HEK293 (cell line): ENCODE data around the gene ACSS1.

Experiments
- BCL11A ChIP-seq: fragments of 450-650 bp; formaldehyde crosslinking; IDR thresholded peaks from 2 replicates; pipeline ENCODE4 v1.5.1; 2016; ENCODE audit warnings: low read depth, missing biosample characterization, missing genetic modification characterization
- HOXA7 ChIP-seq: sonication (generic); formaldehyde crosslinking; IDR thresholded peaks from 2 replicates; pipeline ENCODE4 v1.8.1; 2022; ENCODE audit warnings: missing genetic modification reagents, borderline replicate concordance
- IKZF3 ChIP-seq: fragments of 450-650 bp; IDR thresholded peaks from 2 replicates; pipeline ENCODE4 v1.5.0; 2018; ENCODE audit warnings: missing biosample characterization, mild to moderate bottlenecking, missing genetic modification characterization, moderate library complexity
- PRDM1 ChIP-seq: fragments of 450-650 bp; formaldehyde crosslinking; IDR thresholded peaks from 2 replicates; pipeline ENCODE4; 2016; ENCODE audit warnings: missing biosample characterization, missing genetic modification characterization
- TCF7L2 ChIP-seq: IDR thresholded peaks from 2 replicates; pipeline ENCODE4 v1.6.1; 2011; ENCODE audit warnings: low read depth, mild to moderate bottlenecking, inconsistent platforms, low read length, moderate library complexity, borderline replicate concordance
- ZBTB17 ChIP-seq: fragments of 450-650 bp; formaldehyde crosslinking; IDR thresholded peaks from 2 replicates; pipeline ENCODE4 v1.5.1; 2016; ENCODE audit warnings: missing biosample characterization, missing genetic modification characterization
- ZBTB20 ChIP-seq: fragments of 450-650 bp; formaldehyde crosslinking; IDR thresholded peaks from 2 replicates; pipeline ENCODE4 v1.5.1; 2016; ENCODE audit warnings: missing biosample characterization, missing genetic modification characterization
- ZEB2 ChIP-seq: fragments of 450-650 bp; formaldehyde crosslinking; IDR thresholded peaks from 2 replicates; pipeline ENCODE4 v1.5.1; 2016; ENCODE audit warnings: missing biosample characterization, missing genetic modification characterization
- ZNF146 ChIP-seq: fragments of 450-650 bp; formaldehyde crosslinking; IDR thresholded peaks from 2 replicates; pipeline ENCODE4 v1.5.1; 2016; ENCODE audit warnings: missing biosample characterization, missing genetic modification characterization
- ZNF23 ChIP-seq: fragments of 450-650 bp; formaldehyde crosslinking; IDR thresholded peaks from 2 replicates; pipeline ENCODE4 v1.5.1; 2016; ENCODE audit warnings: missing biosample characterization, missing genetic modification characterization, borderline replicate concordance
- ZNF239 ChIP-seq: fragments of 450-650 bp; formaldehyde crosslinking; IDR thresholded peaks from 2 replicates; pipeline ENCODE4 v1.5.1; 2016; ENCODE audit warnings: missing biosample characterization, missing genetic modification characterization
- ZNF292 ChIP-seq: fragments of 450-650 bp; formaldehyde crosslinking; IDR thresholded peaks from 2 replicates; pipeline ENCODE4 v1.5.1; 2016; ENCODE audit warnings: low read depth, missing biosample characterization, missing genetic modification characterization, borderline replicate concordance
- ZNF354C ChIP-seq: fragments of 450-650 bp; formaldehyde crosslinking; IDR thresholded peaks from 2 replicates; pipeline ENCODE4 v1.5.1; 2016; ENCODE audit warnings: missing biosample characterization, missing genetic modification characterization, low read depth, borderline replicate concordance
- ZNF366 ChIP-seq: fragments of 450-650 bp; formaldehyde crosslinking; conservative IDR thresholded peaks from 2 replicates; pipeline ENCODE4 v1.5.1; 2016; ENCODE audit warnings: missing biosample characterization, missing genetic modification characterization
- ZNF426 ChIP-seq: fragments of 450-650 bp; formaldehyde crosslinking; IDR thresholded peaks from 2 replicates; pipeline ENCODE4 v1.5.1; 2017; ENCODE audit warnings: missing biosample characterization, missing genetic modification characterization, mild to moderate bottlenecking, inconsistent platforms, moderate library complexity
- ZNF473 ChIP-seq: fragments of 450-650 bp; formaldehyde crosslinking; IDR thresholded peaks from 2 replicates; pipeline ENCODE4 v1.5.1; 2017; ENCODE audit warnings: missing biosample characterization, missing genetic modification characterization
- ZNF501 ChIP-seq: fragments of 450-650 bp; formaldehyde crosslinking; IDR thresholded peaks from 2 replicates; pipeline ENCODE4 v1.5.1; 2016; ENCODE audit warnings: missing biosample characterization, missing genetic modification characterization
- ZNF510 ChIP-seq: fragments of 450-650 bp; formaldehyde crosslinking; IDR thresholded peaks from 2 replicates; pipeline ENCODE4 v1.5.1; 2018; ENCODE audit warnings: mild to moderate bottlenecking, missing genetic modification characterization, missing biosample characterization; ENCODE audit not compliant: insufficient replicate concordance
- ZNF529 ChIP-seq: fragments of 450-650 bp; formaldehyde crosslinking; IDR thresholded peaks from 2 replicates; pipeline ENCODE4 v1.5.1; 2017; ENCODE audit warnings: missing genetic modification characterization, missing biosample characterization; ENCODE audit not compliant: insufficient replicate concordance
- ZNF530 ChIP-seq: fragments of 450-650 bp; formaldehyde crosslinking; IDR thresholded peaks from 2 replicates; pipeline ENCODE4 v1.5.1; 2016; ENCODE audit warnings: low read depth, missing biosample characterization, missing genetic modification characterization
- ZNF560 ChIP-seq: fragments of 450-650 bp; formaldehyde crosslinking; IDR thresholded peaks from 2 replicates; pipeline ENCODE4 v1.5.1; 2017; ENCODE audit warnings: missing biosample characterization, missing genetic modification characterization, borderline replicate concordance
- ZNF600 ChIP-seq: fragments of 450-650 bp; formaldehyde crosslinking; IDR thresholded peaks from 2 replicates; pipeline ENCODE4 v1.5.1; 2016; ENCODE audit warnings: missing biosample characterization, missing genetic modification characterization
- ZNF677 ChIP-seq: fragments of 450-650 bp; IDR thresholded peaks from 2 replicates; pipeline ENCODE4 v1.5.0; 2018; ENCODE audit warnings: missing biosample characterization, mild to moderate bottlenecking, missing genetic modification characterization, moderate library complexity
- ZNF701 ChIP-seq: fragments of 450-650 bp; formaldehyde crosslinking; IDR thresholded peaks from 2 replicates; pipeline ENCODE4 v1.5.1; 2016; ENCODE audit warnings: missing biosample characterization, missing genetic modification characterization
- ZNF776 ChIP-seq: fragments of 450-650 bp; formaldehyde crosslinking; IDR thresholded peaks from 2 replicates; pipeline ENCODE4 v1.5.0; 2017; ENCODE audit warnings: missing biosample characterization, missing genetic modification characterization, borderline replicate concordance
- ZNF792 ChIP-seq: fragments of 450-650 bp; formaldehyde crosslinking; IDR thresholded peaks from 2 replicates; pipeline ENCODE4 v1.5.1; 2016; ENCODE audit warnings: missing biosample characterization, missing genetic modification characterization
- ZNF837 ChIP-seq: fragments of 450-650 bp; formaldehyde crosslinking; IDR thresholded peaks from 2 replicates; pipeline ENCODE4 v1.5.1; 2016; ENCODE audit warnings: missing biosample characterization, missing genetic modification characterization
- ZXDB ChIP-seq: fragments of 450-650 bp; formaldehyde crosslinking; IDR thresholded peaks from 2 replicates; pipeline ENCODE4 v1.5.1; 2016; ENCODE audit warnings: missing biosample characterization, missing genetic modification characterization
- TF ChIP-seq, protein P1 (sequence below): fragments of 450-650 bp; formaldehyde crosslinking; conservative IDR thresholded peaks from 2 replicates; pipeline ENCODE4 v1.5.1; 2016; ENCODE audit warnings: low read depth, missing biosample characterization, missing genetic modification characterization
- TF ChIP-seq, protein P2 (sequence below): fragments of 450-650 bp; formaldehyde crosslinking; IDR thresholded peaks from 2 replicates; pipeline ENCODE4 v1.5.1; 2016; ENCODE audit warnings: missing biosample characterization, missing genetic modification characterization
- TF ChIP-seq, protein P3 (sequence below): fragments of 450-650 bp; formaldehyde crosslinking; IDR thresholded peaks from 2 replicates; pipeline ENCODE4 v1.5.1; 2017; ENCODE audit warnings: missing biosample characterization, missing genetic modification characterization
- TF ChIP-seq, protein P4 (sequence below): fragments of 450-650 bp; formaldehyde crosslinking; IDR thresholded peaks from 2 replicates; pipeline ENCODE4 v1.5.1; 2016; ENCODE audit warnings: missing biosample characterization, missing genetic modification characterization

Gene ACSS1

DNA sequence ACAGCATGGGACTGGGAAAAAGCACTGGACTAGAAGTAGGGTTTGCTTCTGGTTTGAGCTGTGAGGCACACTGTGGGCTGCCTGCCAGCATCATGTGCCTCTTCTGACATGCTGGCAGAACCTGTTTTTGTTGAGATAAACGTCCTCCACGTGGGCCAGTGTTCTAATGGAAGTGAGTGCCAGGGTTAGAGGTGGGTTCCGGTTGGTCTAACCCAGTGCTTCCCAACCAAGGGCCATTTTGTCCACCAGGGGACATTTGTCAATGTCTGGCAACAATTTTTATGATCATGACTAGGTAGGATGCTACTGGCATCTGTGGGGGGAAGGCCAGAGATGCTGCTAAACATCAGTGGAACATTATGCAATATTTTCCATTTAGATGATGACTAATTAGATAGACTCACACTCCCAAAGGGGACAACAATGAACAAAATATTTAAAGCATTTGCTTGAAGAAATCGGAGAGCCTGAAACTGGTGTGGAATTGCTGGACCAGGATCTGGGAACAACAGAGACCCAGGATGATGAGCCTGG, 57.6 kb downstream of the ACSS1 start (continued):
- TF ChIP-seq ZNF501 (tag by site-specific recombination) (no peak), ZNF239 (tag by site-specific recombination) (no peak), ZNF776 (tag by site-specific recombination) (no peak), ZNF701 (tag by site-specific recombination) (no peak), IKZF3 (tag by site-specific recombination) (no peak), ZNF292 (tag by site-specific recombination) (no peak), ZBTB20 (tag by site-specific recombination) (no peak), ZNF837 (tag by site-specific recombination) (no peak), ZNF600 (peak; percentile 62; the same call in 1 of the 2 replicates), ZNF677 (no peak), ZXDB (tag by site-specific recombination) (no peak), ZNF146 (tag by site-specific recombination) (no peak), ZNF366 (tag by site-specific recombination) (peak; percentile 44; the same call in 1 of the 2 replicates), ZNF23 (tag by site-specific recombination) (no peak), ZNF560 (no peak), ZNF426 (no peak), ZNF530 (tag by site-specific recombination) (no peak), ZEB2 (tag by site-specific recombination) (0 out of 2 replicates have a peak, but pooled peaks have one; percentile 43), ZBTB17 (tag by site-specific recombination) (peak; percentile 31; the same call in 1 of the 2 replicates), ZNF792 (no peak), PRDM1 (tag by site-specific recombination) (no peak), HOXA7 (CRISPR knock-in tag) (no peak), ZNF510 (tag by site-specific recombination) (no peak), ZNF473 (tag by site-specific recombination) (no peak), ZNF529 (no peak), ZNF354C (tag by site-specific recombination) (no peak), TCF7L2 (no peak), BCL11A (tag by site-specific recombination) (no peak)
- TF ChIP-seq, protein P1, sequence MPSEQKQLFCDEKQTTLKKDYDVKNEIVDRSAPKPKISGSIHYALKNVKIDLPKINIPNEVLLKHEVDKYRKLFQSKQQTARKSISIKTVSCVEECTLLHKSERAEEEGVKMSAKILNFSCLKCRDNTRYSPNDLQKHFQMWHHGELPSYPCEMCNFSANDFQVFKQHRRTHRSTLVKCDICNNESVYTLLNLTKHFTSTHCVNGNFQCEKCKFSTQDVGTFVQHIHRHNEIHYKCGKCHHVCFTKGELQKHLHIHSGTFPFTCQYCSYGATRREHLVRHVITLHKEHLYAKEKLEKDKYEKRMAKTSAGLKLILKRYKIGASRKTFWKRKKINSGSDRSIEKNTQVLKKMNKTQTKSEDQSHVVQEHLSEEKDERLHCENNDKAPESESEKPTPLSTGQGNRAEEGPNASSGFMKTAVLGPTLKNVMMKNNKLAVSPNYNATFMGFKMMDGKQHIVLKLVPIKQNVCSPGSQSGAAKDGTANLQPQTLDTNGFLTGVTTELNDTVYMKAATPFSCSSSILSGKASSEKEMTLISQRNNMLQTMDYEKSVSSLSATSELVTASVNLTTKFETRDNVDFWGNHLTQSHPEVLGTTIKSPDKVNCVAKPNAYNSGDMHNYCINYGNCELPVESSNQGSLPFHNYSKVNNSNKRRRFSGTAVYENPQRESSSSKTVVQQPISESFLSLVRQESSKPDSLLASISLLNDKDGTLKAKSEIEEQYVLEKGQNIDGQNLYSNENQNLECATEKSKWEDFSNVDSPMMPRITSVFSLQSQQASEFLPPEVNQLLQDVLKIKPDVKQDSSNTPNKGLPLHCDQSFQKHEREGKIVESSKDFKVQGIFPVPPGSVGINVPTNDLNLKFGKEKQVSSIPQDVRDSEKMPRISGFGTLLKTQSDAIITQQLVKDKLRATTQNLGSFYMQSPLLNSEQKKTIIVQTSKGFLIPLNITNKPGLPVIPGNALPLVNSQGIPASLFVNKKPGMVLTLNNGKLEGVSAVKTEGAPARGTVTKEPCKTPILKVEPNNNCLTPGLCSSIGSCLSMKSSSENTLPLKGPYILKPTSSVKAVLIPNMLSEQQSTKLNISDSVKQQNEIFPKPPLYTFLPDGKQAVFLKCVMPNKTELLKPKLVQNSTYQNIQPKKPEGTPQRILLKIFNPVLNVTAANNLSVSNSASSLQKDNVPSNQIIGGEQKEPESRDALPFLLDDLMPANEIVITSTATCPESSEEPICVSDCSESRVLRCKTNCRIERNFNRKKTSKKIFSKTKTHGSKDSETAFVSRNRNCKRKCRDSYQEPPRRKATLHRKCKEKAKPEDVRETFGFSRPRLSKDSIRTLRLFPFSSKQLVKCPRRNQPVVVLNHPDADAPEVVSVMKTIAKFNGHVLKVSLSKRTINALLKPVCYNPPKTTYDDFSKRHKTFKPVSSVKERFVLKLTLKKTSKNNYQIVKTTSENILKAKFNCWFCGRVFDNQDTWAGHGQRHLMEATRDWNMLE (tag by site-specific recombination), result no peak
- TF ChIP-seq, protein P2, sequence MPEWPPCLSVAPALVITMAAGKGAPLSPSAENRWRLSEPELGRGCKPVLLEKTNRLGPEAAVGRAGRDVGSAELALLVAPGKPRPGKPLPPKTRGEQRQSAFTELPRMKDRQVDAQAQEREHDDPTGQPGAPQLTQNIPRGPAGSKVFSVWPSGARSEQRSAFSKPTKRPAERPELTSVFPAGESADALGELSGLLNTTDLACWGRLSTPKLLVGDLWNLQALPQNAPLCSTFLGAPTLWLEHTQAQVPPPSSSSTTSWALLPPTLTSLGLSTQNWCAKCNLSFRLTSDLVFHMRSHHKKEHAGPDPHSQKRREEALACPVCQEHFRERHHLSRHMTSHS, result no peak
- TF ChIP-seq, protein P3, sequence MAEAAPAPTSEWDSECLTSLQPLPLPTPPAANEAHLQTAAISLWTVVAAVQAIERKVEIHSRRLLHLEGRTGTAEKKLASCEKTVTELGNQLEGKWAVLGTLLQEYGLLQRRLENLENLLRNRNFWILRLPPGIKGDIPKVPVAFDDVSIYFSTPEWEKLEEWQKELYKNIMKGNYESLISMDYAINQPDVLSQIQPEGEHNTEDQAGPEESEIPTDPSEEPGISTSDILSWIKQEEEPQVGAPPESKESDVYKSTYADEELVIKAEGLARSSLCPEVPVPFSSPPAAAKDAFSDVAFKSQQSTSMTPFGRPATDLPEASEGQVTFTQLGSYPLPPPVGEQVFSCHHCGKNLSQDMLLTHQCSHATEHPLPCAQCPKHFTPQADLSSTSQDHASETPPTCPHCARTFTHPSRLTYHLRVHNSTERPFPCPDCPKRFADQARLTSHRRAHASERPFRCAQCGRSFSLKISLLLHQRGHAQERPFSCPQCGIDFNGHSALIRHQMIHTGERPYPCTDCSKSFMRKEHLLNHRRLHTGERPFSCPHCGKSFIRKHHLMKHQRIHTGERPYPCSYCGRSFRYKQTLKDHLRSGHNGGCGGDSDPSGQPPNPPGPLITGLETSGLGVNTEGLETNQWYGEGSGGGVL (tag by site-specific recombination), result peak; percentile 68
- TF ChIP-seq, protein P4, sequence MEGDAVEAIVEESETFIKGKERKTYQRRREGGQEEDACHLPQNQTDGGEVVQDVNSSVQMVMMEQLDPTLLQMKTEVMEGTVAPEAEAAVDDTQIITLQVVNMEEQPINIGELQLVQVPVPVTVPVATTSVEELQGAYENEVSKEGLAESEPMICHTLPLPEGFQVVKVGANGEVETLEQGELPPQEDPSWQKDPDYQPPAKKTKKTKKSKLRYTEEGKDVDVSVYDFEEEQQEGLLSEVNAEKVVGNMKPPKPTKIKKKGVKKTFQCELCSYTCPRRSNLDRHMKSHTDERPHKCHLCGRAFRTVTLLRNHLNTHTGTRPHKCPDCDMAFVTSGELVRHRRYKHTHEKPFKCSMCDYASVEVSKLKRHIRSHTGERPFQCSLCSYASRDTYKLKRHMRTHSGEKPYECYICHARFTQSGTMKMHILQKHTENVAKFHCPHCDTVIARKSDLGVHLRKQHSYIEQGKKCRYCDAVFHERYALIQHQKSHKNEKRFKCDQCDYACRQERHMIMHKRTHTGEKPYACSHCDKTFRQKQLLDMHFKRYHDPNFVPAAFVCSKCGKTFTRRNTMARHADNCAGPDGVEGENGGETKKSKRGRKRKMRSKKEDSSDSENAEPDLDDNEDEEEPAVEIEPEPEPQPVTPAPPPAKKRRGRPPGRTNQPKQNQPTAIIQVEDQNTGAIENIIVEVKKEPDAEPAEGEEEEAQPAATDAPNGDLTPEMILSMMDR (tag by site-specific recombination), result no peak
